Measurements from ENCODE around the gene LRFN2. TPM values are rescaled to one million over a fixed set of nuclear protein-coding genes. Genes with fewer than 3 reads are reported as not detected.

The LRFN2 gene
- total RNA-seq, 1 experiment from 2014 or later = not detected

DNA sequence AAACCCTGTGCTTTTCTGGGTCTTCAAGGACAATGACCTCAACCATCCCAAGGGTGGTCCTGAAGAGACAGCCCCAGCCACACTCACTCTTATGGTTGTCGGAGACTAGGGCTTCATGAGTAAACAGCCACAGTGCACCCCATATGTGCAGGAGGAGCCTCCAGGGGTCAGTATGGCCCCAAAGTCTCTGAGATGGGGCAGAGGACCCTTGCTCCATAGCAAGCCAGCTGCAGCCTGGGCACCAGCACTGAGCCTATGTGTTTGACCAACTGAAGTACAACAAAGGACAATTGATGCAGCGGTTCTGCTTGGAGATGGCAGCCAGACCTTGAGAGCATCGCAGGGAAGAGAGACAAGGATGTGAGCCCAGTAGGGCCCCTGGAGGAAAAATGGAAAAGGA lies 112.2 kb downstream of the LRFN2 start:
- ChIA-PET POLR2A (no interaction called here), CTCF (no interaction called here)
- H3K9me3 ChIP-seq = no peaks in the 10 kb centered on the region
- intact Hi-C loops (cut with micrococcal nuclease; ENCODE audit: unreplicated experiment) = no loop called here
- H3K4me3 ChIP-seq (ENCODE audit: low read depth, low read length) = no peak overlapping the region
- H3K36me3 Mint-ChIP-seq (ENCODE audit: insufficient read depth, unreplicated experiment) = no peaks in the 10 kb centered on the region
- no TSS peak for BruUV-seq (replicated peaks)
- H3K4me1 ChIP-seq = no peaks in the 10 kb centered on the region
- H3K4me3 Mint-ChIP-seq (ENCODE audit: unreplicated experiment) = no peak overlapping the region
- H3K4me1 Mint-ChIP-seq (ENCODE audit: low read depth, unreplicated experiment) = no peaks in the 10 kb centered on the region
- no peak for DNase-seq
- TF ChIP-seq, protein P1, sequence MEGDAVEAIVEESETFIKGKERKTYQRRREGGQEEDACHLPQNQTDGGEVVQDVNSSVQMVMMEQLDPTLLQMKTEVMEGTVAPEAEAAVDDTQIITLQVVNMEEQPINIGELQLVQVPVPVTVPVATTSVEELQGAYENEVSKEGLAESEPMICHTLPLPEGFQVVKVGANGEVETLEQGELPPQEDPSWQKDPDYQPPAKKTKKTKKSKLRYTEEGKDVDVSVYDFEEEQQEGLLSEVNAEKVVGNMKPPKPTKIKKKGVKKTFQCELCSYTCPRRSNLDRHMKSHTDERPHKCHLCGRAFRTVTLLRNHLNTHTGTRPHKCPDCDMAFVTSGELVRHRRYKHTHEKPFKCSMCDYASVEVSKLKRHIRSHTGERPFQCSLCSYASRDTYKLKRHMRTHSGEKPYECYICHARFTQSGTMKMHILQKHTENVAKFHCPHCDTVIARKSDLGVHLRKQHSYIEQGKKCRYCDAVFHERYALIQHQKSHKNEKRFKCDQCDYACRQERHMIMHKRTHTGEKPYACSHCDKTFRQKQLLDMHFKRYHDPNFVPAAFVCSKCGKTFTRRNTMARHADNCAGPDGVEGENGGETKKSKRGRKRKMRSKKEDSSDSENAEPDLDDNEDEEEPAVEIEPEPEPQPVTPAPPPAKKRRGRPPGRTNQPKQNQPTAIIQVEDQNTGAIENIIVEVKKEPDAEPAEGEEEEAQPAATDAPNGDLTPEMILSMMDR (IDR thresholded peaks at IDR 0.05; ENCODE audit: insufficient read depth in 1 of 2, low read depth in 1 of 2, low read length in 1 of 2, severe bottlenecking in 1 of 2, unreplicated experiment in 1 of 2) = no peak
- H3K27ac Mint-ChIP-seq (ENCODE audit: unreplicated experiment) = no peak overlapping the region
- no peaks in the 10 kb centered on the region for H3K9me3 Mint-ChIP-seq (ENCODE audit: unreplicated experiment)
- peaks cover 28% of the 10 kb centered on the region for H3K27me3 Mint-ChIP-seq (ENCODE audit: insufficient read depth, unreplicated experiment)
- H3K36me3 ChIP-seq (ENCODE audit: control insufficient read depth, insufficient read depth, low read length) = no peaks in the 10 kb centered on the region
- H3K27me3 ChIP-seq (replicated peaks; ENCODE audit: control insufficient read depth, insufficient read depth, low read length) = no peaks in the 10 kb centered on the region

DNA sequence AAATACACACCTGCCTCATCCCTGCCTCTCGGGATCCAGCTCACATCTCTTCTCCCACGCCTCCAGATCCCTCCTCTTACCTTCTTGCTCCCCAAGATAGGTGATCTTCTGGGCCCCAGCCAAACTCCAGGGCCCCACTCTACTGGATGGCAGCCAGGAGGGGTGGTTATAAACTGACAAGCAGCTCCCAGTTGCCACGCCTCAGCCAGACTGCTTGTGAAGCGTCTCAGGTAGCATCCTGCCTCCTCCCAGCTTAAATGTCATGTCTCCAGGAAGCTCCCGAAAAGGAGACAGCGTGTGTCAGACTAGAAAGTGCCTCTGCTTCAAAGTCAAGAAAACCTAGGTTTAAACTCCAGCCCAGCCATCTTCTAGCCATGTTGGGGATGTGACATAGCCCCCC lies 114.1 kb downstream of the LRFN2 start:
- H3K4me3 Mint-ChIP-seq (ENCODE audit: unreplicated experiment) = no peak overlapping the region
- ChIA-PET POLR2A (no interaction called here), CTCF (no interaction called here)
- no peaks in the 10 kb centered on the region for H3K4me1 Mint-ChIP-seq (ENCODE audit: low read depth, unreplicated experiment)
- Histone ChIP-seq H3K36me3 (ENCODE audit: control insufficient read depth, insufficient read depth, low read length) (no peaks in the 10 kb centered on the region), H3K27me3 (replicated peaks; ENCODE audit: control insufficient read depth, insufficient read depth, low read length) (no peaks in the 10 kb centered on the region), H3K9me3 (no peaks in the 10 kb centered on the region), H3K4me1 (no peaks in the 10 kb centered on the region), H3K4me3 (ENCODE audit: low read depth, low read length) (no peak overlapping the region)
- H3K36me3 Mint-ChIP-seq (ENCODE audit: insufficient read depth, unreplicated experiment) = no peaks in the 10 kb centered on the region
- no peak overlapping the region for H3K27ac Mint-ChIP-seq (ENCODE audit: unreplicated experiment)
- no TSS peak for BruUV-seq (replicated peaks)
- DNase-seq = no peak
- intact Hi-C loops (cut with micrococcal nuclease; ENCODE audit: unreplicated experiment) = no loop called here
- H3K9me3 Mint-ChIP-seq (ENCODE audit: unreplicated experiment) = no peaks in the 10 kb centered on the region
- H3K27me3 Mint-ChIP-seq (ENCODE audit: insufficient read depth, unreplicated experiment) = peaks cover 27% of the 10 kb centered on the region
- TF ChIP-seq, protein P1 (IDR thresholded peaks at IDR 0.05; ENCODE audit: insufficient read depth in 1 of 2, low read depth in 1 of 2, low read length in 1 of 2, severe bottlenecking in 1 of 2, unreplicated experiment in 1 of 2) = no peak

DNA sequence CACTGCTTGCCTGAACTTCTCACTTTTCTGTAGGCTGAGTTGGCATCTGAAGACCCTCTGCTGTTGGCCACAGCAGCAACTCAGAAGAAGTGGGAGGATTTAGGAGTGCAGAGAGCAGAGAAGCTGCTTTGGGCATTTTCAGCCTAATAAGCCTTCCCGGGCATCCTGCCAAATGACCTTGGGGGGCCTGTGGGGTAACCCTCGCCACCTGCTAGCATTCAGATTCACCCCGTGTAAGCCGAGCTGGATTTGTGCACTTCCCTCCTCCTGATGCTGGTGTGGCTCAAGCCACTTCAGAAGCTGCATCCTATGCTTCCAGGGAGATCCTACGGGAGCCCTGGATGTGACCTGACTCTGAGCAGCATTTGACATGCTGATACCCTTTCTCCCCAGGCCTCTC lies 114.8 kb downstream of the LRFN2 start:
- no peak for DNase-seq
- Histone ChIP-seq H3K27me3 (replicated peaks; ENCODE audit: control insufficient read depth, insufficient read depth, low read length) (no peaks in the 10 kb centered on the region), H3K4me1 (no peaks in the 10 kb centered on the region), H3K4me3 (ENCODE audit: low read depth, low read length) (no peak overlapping the region), H3K9me3 (no peaks in the 10 kb centered on the region), H3K36me3 (ENCODE audit: control insufficient read depth, insufficient read depth, low read length) (no peaks in the 10 kb centered on the region)
- Mint-ChIP-seq H3K27me3 (ENCODE audit: insufficient read depth, unreplicated experiment) (peaks cover 24% of the 10 kb centered on the region), H3K4me3 (ENCODE audit: unreplicated experiment) (no peak overlapping the region), H3K36me3 (ENCODE audit: insufficient read depth, unreplicated experiment) (no peaks in the 10 kb centered on the region), H3K27ac (ENCODE audit: unreplicated experiment) (no peak overlapping the region), H3K4me1 (ENCODE audit: low read depth, unreplicated experiment) (no peaks in the 10 kb centered on the region), H3K9me3 (ENCODE audit: unreplicated experiment) (no peaks in the 10 kb centered on the region)
- POLR2A ChIA-PET = no interaction called here
- BruUV-seq (replicated peaks) = no TSS peak
- CTCF ChIA-PET = no interaction called here
- TF ChIP-seq, protein P1 (IDR thresholded peaks at IDR 0.05; ENCODE audit: insufficient read depth in 1 of 2, low read depth in 1 of 2, low read length in 1 of 2, severe bottlenecking in 1 of 2, unreplicated experiment in 1 of 2) = no peak
- intact Hi-C loops (cut with micrococcal nuclease; ENCODE audit: unreplicated experiment) = no loop called here

Measured in Caco-2 (cell line).